22Rv1 (cell line): ENCODE measurements around the gene GMPPA.

ENCODE experiments used
- CTCF ChIP-seq: fragments of 450-650 bp; IDR thresholded peaks from 2 replicates; pipeline ENCODE4 v1.5.1; 2017; ENCODE audit warnings: mild to moderate bottlenecking
- ZFX ChIP-seq: fragments of 450-650 bp; IDR thresholded peaks from 2 replicates; pipeline ENCODE4 v1.6.1; 2017; ENCODE audit warnings: antibody characterized with exemption, borderline replicate concordance

DNA sequence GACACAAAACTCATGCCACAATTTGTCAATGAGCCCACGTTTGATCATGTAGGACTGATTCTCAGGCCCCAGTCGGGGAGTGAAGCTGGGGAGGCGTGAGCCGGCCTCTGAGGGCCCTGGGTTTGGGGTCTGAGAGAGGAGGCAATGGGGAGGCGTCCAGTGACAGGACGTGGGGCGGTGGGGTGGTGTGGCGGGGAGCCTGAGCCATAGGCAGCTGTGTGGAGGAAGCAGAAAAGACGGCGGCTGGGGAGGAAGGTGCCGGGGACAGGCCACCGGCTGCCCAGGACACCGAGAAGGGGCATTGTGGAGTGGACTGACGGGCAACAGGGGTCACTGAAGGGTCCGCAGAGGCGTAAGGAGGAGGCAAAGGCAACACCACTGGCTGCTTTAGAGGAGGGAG is 37.7 kb downstream of the GMPPA start:
- no peak for TF ChIP-seq CTCF
- TF ChIP-seq ZFX, result no peak
